ENCODE measurements around the gene NANS.

DNA sequence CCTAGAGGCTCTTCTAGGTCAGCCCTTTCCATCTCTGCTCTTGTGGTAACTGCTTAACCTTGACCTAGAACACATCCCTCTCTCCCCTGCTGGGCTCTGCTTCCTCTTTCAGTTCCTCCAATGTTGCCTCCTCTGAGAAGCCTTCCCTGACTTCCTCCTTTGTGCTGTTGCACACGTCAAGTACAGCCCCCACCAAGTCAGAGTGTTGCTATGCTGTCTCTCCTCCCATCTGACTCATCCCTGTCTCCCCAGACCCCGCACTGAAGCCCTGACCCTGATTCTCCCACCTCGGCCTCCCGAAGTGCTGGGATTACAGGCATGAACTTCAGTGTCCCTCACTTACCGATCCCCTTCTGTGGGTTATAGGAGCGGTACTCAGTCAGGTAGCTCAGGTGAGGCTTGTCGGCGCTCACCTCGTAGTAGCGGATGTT is 72.9 kb downstream of the NANS start:
- TF ChIP-seq EZH2 (IDR thresholded peaks at IDR 0.05; ENCODE audit: borderline replicate concordance, control insufficient read depth, low read depth, low read length) (no peak), FOS (IDR thresholded peaks at IDR 0.05; ENCODE audit: borderline replicate concordance, extremely low read depth, insufficient read length) (no peak), JUNB (IDR thresholded peaks at IDR 0.05) (no peak), HDAC2 (IDR thresholded peaks at IDR 0.05) (no peak), ZNF384 (IDR thresholded peaks at IDR 0.05; ENCODE audit: borderline replicate concordance, low read depth, low read length) (no peak), JUND (IDR thresholded peaks at IDR 0.05; ENCODE audit: low read depth, low read length) (no peak), KDM1A (IDR thresholded peaks at IDR 0.05; ENCODE audit: borderline replicate concordance) (no peak), CEBPB (IDR thresholded peaks at IDR 0.05; ENCODE audit: borderline replicate concordance in 1 of 2, low read depth in 2 of 2, low read length in 2 of 2) (no peak), SP1 (IDR thresholded peaks at IDR 0.05; ENCODE audit: low read depth, low read length) (no peak), RAD51 (IDR thresholded peaks at IDR 0.05) (no peak)
- TF ChIP-seq, protein P1, sequence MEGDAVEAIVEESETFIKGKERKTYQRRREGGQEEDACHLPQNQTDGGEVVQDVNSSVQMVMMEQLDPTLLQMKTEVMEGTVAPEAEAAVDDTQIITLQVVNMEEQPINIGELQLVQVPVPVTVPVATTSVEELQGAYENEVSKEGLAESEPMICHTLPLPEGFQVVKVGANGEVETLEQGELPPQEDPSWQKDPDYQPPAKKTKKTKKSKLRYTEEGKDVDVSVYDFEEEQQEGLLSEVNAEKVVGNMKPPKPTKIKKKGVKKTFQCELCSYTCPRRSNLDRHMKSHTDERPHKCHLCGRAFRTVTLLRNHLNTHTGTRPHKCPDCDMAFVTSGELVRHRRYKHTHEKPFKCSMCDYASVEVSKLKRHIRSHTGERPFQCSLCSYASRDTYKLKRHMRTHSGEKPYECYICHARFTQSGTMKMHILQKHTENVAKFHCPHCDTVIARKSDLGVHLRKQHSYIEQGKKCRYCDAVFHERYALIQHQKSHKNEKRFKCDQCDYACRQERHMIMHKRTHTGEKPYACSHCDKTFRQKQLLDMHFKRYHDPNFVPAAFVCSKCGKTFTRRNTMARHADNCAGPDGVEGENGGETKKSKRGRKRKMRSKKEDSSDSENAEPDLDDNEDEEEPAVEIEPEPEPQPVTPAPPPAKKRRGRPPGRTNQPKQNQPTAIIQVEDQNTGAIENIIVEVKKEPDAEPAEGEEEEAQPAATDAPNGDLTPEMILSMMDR (IDR thresholded peaks at IDR 0.05 in 2 of 3, conservative IDR thresholded peaks at IDR 0.05 in 1 of 3; ENCODE audit: control insufficient read depth in 2 of 3, extremely low read depth in 1 of 3, insufficient read depth in 1 of 3, low read depth in 3 of 3, low read length in 3 of 3), result no peak
- TF ChIP-seq, protein P2, sequence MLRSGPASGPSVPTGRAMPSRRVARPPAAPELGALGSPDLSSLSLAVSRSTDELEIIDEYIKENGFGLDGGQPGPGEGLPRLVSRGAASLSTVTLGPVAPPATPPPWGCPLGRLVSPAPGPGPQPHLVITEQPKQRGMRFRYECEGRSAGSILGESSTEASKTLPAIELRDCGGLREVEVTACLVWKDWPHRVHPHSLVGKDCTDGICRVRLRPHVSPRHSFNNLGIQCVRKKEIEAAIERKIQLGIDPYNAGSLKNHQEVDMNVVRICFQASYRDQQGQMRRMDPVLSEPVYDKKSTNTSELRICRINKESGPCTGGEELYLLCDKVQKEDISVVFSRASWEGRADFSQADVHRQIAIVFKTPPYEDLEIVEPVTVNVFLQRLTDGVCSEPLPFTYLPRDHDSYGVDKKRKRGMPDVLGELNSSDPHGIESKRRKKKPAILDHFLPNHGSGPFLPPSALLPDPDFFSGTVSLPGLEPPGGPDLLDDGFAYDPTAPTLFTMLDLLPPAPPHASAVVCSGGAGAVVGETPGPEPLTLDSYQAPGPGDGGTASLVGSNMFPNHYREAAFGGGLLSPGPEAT (IDR thresholded peaks at IDR 0.05; ENCODE audit: low read depth), result no peak

Data from GM12878 (cell line).